ENCODE data around the gene MREG.

Gene MREG

DNA sequence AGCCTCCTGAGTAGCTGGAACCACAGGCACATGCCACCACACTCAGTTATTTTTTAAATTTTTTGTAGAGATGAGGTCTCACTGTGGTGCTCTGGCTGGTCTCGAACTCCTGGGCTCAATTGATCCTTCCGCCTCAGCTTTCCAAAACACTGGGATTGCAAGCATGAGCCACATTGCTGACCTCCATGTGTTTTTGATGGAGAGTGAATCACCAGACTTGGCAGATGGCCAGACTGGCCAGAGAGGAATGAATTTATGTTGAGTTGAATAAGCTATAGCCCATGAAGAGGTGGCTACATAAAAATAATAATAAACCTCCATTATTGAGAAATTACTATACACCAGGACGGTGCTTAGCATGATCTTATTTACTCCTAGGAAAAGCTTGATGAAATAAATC, 91.5 kb downstream of the MREG start:
- no peak for DNase-seq (ENCODE audit: low spot score)

DNA sequence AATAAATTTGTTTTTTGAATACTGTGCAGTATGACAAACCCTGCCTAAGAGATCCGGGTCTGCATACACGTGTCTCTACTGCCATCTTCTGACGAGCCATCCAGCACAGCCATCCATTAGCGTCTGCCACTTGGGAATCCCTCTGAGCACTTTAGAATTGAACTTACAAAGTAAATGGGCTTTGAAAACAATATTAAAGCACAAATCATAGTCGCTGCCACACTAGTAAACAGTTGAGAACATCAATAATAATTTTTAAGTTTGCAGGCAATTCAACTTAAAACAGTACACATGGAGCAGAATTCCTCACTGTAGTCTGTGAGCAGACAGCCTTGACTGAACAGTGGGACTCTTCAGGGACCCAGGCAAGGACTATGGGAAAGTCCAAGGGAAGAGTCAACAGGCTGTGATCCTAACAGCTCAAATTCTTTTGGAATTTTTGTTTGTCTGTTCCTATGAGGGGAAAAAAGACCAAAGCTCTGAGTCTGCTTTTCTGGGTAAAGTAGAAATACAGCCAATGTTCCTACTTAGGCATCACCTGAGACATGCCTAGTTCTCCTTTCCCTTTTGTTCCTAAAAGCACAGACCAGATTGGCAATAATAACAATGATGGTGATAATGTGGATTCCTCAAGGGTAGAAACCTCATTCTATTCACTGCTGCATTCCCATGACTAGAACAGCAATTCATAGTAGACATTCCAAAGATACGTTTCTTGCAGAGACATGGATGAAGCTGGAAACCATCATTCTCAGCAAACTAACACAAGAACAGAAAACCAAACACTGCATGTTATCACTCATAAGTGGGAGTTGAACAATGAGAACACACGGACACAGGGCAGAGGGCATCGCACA, 92.9 kb downstream of the MREG start:
- TF ChIP-seq, protein P1, sequence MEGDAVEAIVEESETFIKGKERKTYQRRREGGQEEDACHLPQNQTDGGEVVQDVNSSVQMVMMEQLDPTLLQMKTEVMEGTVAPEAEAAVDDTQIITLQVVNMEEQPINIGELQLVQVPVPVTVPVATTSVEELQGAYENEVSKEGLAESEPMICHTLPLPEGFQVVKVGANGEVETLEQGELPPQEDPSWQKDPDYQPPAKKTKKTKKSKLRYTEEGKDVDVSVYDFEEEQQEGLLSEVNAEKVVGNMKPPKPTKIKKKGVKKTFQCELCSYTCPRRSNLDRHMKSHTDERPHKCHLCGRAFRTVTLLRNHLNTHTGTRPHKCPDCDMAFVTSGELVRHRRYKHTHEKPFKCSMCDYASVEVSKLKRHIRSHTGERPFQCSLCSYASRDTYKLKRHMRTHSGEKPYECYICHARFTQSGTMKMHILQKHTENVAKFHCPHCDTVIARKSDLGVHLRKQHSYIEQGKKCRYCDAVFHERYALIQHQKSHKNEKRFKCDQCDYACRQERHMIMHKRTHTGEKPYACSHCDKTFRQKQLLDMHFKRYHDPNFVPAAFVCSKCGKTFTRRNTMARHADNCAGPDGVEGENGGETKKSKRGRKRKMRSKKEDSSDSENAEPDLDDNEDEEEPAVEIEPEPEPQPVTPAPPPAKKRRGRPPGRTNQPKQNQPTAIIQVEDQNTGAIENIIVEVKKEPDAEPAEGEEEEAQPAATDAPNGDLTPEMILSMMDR (IDR thresholded peaks at IDR 0.05; ENCODE audit: extremely low read depth, missing control alignments): peak; percentile 92
- DNase-seq (ENCODE audit: low spot score): peak; percentile 44

More for the DNA sequence above, 91.5 kb downstream of the MREG start:
- TF ChIP-seq, protein P1 (IDR thresholded peaks at IDR 0.05; ENCODE audit: extremely low read depth, missing control alignments): no peak

DNA sequence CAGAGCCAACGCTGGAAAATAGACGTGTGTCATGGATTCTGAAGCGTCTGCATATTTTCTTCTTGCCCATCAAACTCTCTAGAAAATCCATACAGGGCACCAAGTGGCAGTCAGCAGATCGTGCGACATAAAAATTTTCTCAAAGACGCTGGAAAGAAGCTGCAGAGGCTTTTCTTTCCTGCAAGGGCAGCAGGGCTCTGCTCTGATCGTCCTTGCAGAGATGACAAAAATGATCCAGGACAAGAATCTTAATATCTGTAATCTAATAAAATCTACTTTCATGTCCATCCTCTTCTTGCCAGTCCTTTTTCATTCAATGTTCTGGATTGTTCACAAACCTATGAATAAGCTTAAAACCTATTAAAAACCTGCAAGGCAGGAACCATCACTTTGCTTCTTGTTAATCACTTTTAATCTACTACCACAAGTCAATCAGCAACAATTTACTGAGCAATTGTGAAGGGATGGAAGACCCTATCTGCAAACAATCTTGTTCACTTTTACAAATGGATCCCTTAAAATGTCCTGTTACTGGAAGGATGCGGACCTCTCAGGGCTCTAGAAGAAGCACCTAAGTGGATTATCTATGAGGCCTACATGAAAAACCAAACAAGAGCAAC, 93.6 kb downstream of the MREG start:
- TF ChIP-seq, protein P1 (IDR thresholded peaks at IDR 0.05; ENCODE audit: extremely low read depth, missing control alignments): no peak
- no peak for DNase-seq (ENCODE audit: low spot score)

DNA sequence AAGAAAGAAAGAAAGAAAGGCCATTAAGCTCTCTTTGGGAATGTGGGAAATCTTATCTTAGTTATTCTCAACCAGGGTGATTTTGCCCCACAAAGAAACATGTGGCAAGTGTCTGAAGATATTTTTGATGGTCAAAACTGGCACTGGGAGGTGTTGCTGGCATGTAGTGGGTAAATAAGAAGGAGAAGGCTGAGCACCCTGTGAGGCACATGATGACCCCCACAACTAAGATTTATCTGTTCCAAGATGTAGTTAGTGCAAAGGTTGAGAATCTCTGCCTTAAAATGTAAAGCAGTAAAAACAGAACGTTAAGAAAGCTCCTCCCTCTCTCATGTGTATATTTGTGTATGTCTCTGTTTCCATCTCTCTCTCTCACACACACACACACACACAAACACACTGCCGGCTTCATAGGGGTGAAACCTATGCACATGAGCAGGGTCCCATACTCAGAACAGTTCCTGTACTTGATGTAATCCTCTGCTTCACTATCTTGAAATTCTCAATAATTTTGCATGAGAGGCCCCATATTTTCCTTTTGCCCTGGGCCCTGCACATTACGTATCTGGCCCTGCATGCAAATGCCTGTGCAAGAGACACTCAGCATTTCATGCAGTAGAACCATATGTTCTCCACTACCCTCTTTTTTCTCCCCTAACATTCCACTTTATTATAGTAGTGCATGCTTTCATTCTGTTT, 94.3 kb downstream of the MREG start:
- no peak for DNase-seq (ENCODE audit: low spot score)
- TF ChIP-seq, protein P1 (IDR thresholded peaks at IDR 0.05; ENCODE audit: extremely low read depth, missing control alignments): no peak

DNA sequence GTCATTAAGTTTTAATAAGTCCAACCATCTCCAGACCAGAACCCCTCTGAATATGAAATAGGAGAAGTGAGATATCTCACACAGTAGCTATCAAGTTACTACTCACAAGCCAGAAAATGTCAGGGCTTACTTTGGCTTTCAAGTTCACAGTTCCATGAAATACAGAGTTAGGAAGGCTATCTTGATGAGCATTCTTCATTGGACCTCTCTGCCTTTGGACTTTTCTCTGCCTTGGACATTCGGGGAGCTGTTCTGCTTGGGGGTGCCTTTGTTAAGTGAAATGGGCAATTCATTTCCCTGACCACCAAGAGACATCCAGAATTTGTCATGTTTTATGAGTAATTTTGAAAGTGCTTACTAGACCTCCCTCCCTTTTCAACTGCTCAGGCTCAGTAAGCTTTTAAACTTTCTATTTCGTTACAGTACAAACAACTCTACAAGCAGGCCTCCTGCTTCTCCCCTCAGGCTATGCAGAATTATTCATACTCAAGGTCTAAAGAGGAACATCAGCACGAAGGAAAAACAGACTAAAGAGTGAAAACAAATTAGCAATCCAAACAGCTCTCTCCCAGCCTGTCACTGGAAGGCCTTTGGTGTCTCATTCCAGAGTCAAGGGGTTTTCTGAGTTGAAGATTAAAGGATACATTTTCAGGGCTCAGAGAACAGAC, 95.3 kb downstream of the MREG start:
- TF ChIP-seq, protein P1 (IDR thresholded peaks at IDR 0.05; ENCODE audit: extremely low read depth, missing control alignments): no peak
- DNase-seq (ENCODE audit: low spot score): peak; percentile 49

DNA sequence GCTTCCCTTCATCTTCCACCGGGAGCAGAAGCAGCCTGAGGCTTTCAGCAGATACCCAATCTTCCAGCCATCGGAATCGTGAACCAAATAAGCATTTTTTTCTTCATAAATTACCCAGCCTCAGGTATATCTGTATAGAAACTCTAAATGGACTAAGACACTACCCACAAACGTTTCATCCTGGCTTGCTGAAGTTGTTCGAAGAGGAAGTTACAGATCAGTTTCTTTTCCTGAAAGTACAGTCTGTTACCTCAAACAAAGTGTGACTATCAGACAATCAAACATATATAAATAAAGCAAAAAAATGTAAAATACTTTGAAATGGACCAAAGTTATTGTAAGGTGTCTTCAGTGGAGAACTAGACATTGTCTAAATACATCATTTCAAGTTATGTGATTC, 97.9 kb downstream of the MREG start:
- DNase-seq (ENCODE audit: low spot score): no peak

More for the DNA sequence above, 97.9 kb downstream of the MREG start:
- TF ChIP-seq, protein P1 (IDR thresholded peaks at IDR 0.05; ENCODE audit: extremely low read depth, missing control alignments): no peak
